ENCODE measurements around the gene ZNF423.

The ZNF423 gene

DNA sequence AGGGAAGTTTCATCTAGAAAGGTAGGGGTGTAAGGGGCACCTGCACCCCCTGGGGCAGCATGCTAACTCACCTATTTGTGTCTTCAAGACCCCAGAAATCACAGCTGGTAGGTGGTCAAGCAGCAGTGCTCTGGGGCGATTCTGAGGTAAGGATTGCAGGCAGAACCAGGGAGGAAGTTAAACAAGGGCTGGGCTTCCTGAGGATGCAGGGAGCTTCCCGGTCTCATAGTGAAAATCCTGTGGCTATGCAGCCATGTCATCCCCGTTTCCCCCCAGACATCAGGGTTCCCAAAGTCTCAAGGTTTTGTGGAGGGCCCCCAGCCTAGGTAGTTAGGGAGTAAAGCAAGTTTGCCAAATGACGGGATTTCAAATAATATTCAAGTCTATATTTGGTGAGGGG is 403.8 kb downstream of the ZNF423 start:
- DNase-seq = peak; percentile 31

DNA sequence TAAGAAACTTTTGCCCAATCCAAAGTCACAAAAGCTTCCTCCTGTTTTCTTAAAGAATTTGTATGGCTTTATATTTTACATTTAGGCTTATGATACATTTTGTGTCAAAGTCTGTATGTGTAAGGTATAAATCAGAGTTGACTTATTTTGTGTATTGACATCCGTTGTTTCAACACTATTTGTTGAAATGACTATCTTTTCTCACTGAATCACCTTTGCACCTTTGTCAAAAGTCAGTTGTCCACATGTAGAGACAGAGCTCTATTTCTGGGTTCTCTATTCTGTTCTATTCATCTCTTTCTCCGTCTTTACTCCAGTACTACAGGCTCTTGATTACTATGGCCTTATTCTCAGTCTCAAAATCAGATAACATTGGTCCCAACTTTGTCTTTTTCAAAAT is 409.1 kb downstream of the ZNF423 start:
- no peak for DNase-seq

GRCh38 chr16:49443576-49443975 is 412.3 kb downstream of the ZNF423 start:
- DNase-seq = no peak

DNA sequence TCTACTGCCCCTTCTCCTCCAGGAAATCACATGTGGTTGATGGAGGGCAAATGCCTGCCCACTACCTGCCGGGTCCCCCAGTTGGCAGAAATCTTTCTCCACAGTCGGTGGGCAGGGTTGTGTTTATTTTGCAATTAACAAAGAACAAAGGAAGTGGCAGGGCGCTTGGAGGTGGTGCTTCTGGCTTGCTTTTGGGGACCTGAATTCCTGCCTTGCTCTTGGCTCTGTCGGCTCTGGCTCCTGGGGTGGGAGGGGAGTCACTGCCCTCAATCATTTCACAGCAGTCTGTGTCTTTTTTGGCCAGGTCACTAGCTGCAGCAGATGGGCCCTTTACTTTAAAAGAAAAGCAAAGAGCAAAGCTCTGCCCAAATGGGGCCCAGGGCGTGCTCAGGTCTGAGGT is 413.1 kb downstream of the ZNF423 start:
- no peak for DNase-seq

- DNase-seq = peak; percentile 77
Measured at GRCh38 chr16:49441366-49441780, 414.5 kb downstream of the ZNF423 start.

DNA sequence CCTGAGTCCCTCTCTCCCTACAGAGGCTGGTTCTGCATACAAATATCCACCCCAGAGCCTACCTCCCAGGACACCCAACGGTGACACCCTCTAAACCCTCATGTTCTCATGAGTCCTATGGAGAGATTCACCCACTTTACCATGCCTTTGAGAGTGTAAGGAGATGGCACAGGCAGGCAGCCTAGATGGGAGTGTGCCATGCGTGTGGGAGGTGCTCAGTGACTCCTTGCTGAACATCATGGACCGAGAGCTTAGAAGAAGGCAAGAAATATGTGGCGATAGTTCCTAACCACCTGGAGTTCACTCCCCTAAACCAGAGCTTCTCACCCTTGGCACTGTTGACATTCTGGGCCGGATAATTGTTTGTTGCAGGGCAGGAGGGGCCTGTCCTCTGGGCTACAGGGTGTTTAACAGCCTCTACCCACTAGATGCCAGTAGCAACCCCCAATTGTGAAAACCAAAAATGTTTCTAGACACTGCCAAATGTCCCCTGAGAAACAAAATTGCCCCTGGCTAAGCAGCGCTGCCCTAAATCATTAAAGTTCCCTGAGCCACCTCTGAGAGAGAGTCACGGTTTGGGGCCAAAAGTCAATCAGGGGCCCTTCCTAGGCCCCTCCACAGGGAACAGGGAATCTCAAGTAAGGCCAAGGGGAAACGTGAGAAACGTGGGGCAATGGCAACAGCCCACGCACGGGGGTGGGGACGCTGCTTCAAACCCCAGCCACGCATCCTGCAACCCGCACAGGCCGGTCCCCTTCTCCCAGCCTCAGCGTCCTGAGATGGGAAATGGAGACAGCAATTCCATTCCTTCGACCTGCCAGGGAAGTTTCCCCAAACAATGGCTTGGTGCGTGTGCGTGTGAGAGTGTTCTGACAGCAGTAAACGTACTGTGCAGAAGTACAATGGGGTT is 415.5 kb downstream of the ZNF423 start:
- no peak for DNase-seq

GRCh38 chr16:49439676-49440075 is 416.2 kb downstream of the ZNF423 start:
- no peak for DNase-seq

- DNase-seq = no peak
Measured at GRCh38 chr16:49439050-49439449, 416.9 kb downstream of the ZNF423 start.

Data from islet precursor cell (in vitro differentiated cells).